Endothelial cell (in vitro differentiated cells): ENCODE measurements around the gene TMEM186. TPM values are rescaled to one million over a fixed set of nuclear protein-coding genes. Genes with fewer than 3 reads are reported as not detected.
"Not testable (repeated sequence)": the region's sequence is repeated elsewhere in the genome, so short reads cannot be mapped to it uniquely, and the experiment has no call there.

Experiments
- DNase-seq: peaks from one replicate; pipeline ENCODE4 v3.0.0; 2021; ENCODE audit warnings: low spot score
- H3K27ac Mint-ChIP-seq: one replicate; pipeline ENCODE4 v1.8.0; 2021; ENCODE audit warnings: mixed read lengths, inconsistent platforms; ENCODE audit not compliant: unreplicated experiment
- H3K27me3 Mint-ChIP-seq: one replicate; pipeline ENCODE4 v1.8.0; 2021; ENCODE audit warnings: mild to moderate bottlenecking, moderate library complexity, mixed read lengths, inconsistent platforms; ENCODE audit not compliant: unreplicated experiment
- H3K36me3 Mint-ChIP-seq: one replicate; pipeline ENCODE4 v1.8.0; 2021; ENCODE audit warnings: mild to moderate bottlenecking, low read depth, mixed read lengths, inconsistent platforms; ENCODE audit not compliant: unreplicated experiment
- H3K4me1 Mint-ChIP-seq: one replicate; pipeline ENCODE4 v1.8.0; 2021; ENCODE audit warnings: mild to moderate bottlenecking, mixed read lengths, inconsistent platforms; ENCODE audit not compliant: unreplicated experiment
- H3K4me3 Mint-ChIP-seq: one replicate; pipeline ENCODE4 v1.8.0; 2021; ENCODE audit warnings: mild to moderate bottlenecking, mixed read lengths, inconsistent platforms; ENCODE audit not compliant: unreplicated experiment
- H3K9me3 Mint-ChIP-seq: one replicate; pipeline ENCODE4 v1.8.0; 2021; ENCODE audit warnings: mixed read lengths, inconsistent platforms; ENCODE audit not compliant: unreplicated experiment
- long read RNA-seq: library from polyadenylated mRNA; unstranded; transcript quantifications from one replicate; pipeline ENCODE4 v2.0.0, GENCODE V29; 2020; ENCODE audit not compliant: unreplicated experiment
- total RNA-seq: library from RNA; stranded (reverse); fragmentation: NEBNext Ultra II Directional; extraction: Animal tissue kit (Norgen Biotek cat#: 25700); gene quantifications from one replicate; pipeline ENCODE4 v1.2.1, GENCODE V29; 2021; ENCODE audit not compliant: unreplicated experiment
- TF ChIP-seq, protein P1 (sequence below): fragments of 200-600 bp; sonication (generic); IDR thresholded peaks from one replicate; pipeline ENCODE4 v1.5.0; 2021; ENCODE audit warnings: antibody characterized with exemption; ENCODE audit not compliant: unreplicated experiment

TMEM186 gene, protein sequence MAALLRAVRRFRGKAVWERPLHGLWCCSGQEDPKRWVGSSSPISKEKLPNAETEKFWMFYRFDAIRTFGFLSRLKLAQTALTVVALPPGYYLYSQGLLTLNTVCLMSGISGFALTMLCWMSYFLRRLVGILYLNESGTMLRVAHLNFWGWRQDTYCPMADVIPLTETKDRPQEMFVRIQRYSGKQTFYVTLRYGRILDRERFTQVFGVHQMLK
- total RNA-seq = 8.1 TPM
- long read RNA-seq, partial matches to known transcripts = 0 of 6 reads
- long read RNA-seq, other reads (novel, unspliced or antisense) = 2 of 6 reads

DNA sequence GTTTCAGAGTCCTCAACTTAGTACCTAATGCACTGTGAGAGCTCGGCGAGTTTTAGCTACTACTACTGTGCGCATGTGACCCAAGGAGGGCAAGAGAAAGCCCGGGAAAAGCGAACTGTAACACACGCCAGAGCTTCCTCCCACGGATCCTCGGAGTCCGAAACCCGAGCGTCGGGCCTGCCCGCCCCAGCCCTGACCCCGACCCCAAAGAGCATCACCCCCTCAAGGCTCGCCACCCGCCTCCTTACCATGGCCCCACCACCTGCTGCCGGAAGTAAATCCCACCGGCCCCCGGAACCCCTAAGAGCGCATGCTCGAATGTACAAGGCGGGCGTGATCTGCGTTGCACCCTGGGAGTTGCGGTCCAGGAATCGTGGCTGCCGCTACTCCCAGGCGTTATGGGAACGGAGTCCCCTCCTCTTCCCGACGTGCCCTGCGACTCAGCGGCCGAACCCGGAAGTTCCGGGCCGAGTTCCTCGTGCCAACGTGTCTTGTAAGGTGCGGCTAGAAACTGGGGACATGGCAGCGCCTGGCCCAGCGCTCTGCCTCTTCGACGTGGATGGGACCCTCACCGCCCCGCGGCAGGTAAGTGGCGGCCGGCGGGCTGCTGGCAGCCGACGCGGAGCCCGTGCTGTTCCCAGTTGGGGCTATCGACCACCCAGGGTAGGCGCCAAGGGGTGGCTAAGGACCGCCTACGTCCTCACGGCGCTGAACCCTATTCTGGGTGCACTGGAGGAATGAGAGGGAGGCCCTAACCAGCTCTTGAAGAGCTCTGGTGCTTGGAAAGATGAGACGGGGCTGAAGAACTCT is at the start of gene TMEM186, which contains the start of gene PMM2:
TSS of gene TMEM186 (minus strand) at position 276 of the 810 bp plus-strand sequence. CDS start at position 251, 25 bp downstream.
TSS of gene PMM2 (plus strand) at position 476 of the 810 bp plus-strand sequence. CDS start at position 520, 44 bp downstream.
- H3K4me1 Mint-ChIP-seq = peaks cover 19% of the 10 kb centered on the region
- TF ChIP-seq, protein P1, sequence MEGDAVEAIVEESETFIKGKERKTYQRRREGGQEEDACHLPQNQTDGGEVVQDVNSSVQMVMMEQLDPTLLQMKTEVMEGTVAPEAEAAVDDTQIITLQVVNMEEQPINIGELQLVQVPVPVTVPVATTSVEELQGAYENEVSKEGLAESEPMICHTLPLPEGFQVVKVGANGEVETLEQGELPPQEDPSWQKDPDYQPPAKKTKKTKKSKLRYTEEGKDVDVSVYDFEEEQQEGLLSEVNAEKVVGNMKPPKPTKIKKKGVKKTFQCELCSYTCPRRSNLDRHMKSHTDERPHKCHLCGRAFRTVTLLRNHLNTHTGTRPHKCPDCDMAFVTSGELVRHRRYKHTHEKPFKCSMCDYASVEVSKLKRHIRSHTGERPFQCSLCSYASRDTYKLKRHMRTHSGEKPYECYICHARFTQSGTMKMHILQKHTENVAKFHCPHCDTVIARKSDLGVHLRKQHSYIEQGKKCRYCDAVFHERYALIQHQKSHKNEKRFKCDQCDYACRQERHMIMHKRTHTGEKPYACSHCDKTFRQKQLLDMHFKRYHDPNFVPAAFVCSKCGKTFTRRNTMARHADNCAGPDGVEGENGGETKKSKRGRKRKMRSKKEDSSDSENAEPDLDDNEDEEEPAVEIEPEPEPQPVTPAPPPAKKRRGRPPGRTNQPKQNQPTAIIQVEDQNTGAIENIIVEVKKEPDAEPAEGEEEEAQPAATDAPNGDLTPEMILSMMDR = no peak
- H3K36me3 Mint-ChIP-seq = no peaks in the 10 kb centered on the region
- H3K27ac Mint-ChIP-seq = peak within 1 kb of the TSS; percentile 92
- H3K27me3 Mint-ChIP-seq = peaks cover 2% of the 10 kb centered on the region
- no peaks in the 10 kb centered on the region for H3K9me3 Mint-ChIP-seq
- peak within 1 kb of the TSS; percentile 97 for H3K4me3 Mint-ChIP-seq
- DNase-seq = peak; percentile 88

DNA sequence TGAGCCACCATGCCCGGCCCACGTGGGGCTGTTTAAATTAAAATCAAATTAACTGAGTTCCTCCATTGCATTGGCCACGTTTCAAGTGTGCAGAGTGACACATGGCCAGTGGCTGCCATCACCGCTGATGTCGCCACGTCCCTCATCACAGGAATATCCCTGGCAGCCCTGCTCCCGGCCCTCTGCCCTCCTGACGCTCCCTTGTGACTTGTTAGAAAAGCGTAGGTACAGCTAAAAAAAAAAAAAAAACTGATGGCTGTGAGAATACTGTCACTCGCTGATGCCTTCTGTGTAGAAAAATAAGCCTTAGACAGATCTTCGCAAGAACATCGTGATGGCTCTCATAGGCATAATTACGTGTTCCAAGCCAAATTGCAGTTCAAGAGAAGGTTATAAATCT is 49.7 kb upstream of the TMEM186 start:
- Mint-ChIP-seq H3K4me1 (peaks cover 15% of the 10 kb centered on the region), H3K36me3 (peaks cover 18% of the 10 kb centered on the region), H3K4me3 (no peak overlapping the region), H3K9me3 (no peaks in the 10 kb centered on the region), H3K27ac (no peak overlapping the region), H3K27me3 (peaks cover 18% of the 10 kb centered on the region)
- TF ChIP-seq, protein P1 = no peak
- no peak for DNase-seq

DNA sequence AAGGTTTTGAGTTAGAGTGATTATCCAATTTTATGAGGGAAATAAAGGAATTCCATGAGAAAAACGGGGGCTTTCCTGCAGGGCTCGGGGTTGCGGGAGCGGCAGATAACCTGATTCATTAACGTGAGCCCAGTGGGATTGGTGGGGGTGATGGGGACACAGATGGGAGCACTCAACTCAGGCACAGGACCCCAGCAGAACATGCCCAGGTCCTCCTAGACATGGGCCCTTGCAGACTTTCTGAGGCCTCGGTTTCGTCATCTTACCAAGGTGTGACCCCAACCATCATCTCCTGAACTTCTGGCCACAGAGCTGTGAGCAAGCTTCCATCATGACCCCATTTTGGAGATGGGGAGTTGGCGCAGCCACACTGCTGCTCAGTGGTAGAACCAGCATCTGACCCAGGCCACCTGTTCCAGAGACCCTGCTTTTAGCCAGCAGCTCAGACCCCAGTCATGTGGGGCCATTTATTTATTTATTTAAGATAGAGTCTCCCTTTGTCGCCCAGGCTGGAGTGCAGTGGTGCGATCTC is 49.0 kb upstream of the TMEM186 start:
- Mint-ChIP-seq H3K27ac (no peak overlapping the region), H3K4me1 (peaks cover 14% of the 10 kb centered on the region), H3K4me3 (no peak overlapping the region), H3K9me3 (no peaks in the 10 kb centered on the region), H3K36me3 (peaks cover 16% of the 10 kb centered on the region), H3K27me3 (peaks cover 16% of the 10 kb centered on the region)
- TF ChIP-seq, protein P1 = no peak
- no peak for DNase-seq

DNA sequence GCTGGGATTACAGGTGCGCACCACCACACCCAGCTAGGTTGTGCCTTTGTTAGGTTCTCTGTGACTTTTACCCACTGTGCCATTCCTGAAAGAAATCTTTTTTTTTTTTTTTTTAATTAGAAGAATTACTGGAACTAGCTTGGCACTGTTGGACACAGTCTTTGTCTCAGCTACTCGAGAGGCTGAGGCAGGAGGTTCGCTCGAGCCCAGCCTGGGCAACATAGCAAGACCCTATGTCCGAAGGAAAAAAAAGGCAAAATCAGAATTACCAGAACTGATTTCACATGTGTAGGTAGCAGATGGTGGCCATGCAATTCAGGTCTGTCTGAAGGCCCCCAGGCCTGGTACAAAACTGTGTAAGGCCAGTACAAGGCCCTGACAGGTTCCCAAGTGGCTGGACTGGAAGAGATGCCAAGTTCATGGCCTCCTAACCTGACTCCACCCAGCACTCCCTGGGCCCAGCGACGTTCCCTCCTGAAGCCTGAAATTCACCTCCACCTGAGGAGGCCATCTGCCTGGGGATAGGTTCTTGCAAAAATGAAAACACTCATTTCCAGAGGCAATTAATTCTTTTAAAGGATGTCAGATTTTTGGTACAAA is 48.4 kb upstream of the TMEM186 start:
- DNase-seq = no peak
- peaks cover 15% of the 10 kb centered on the region for H3K27me3 Mint-ChIP-seq
- no peaks in the 10 kb centered on the region for H3K9me3 Mint-ChIP-seq
- TF ChIP-seq, protein P1 = no peak
- H3K4me1 Mint-ChIP-seq = peaks cover 10% of the 10 kb centered on the region
- H3K36me3 Mint-ChIP-seq = peaks cover 12% of the 10 kb centered on the region
- H3K4me3 Mint-ChIP-seq = no peak overlapping the region
- H3K27ac Mint-ChIP-seq = no peak overlapping the region

GRCh38 chr16:8843296-8843695 is 45.9 kb upstream of the TMEM186 start:
- not testable (repeated sequence) for H3K27ac Mint-ChIP-seq, H3K27me3 Mint-ChIP-seq, H3K36me3 Mint-ChIP-seq, H3K4me1 Mint-ChIP-seq, H3K4me3 Mint-ChIP-seq, DNase-seq, H3K9me3 Mint-ChIP-seq

GRCh38 chr16:8842016-8842415 is 44.6 kb upstream of the TMEM186 start:
- DNase-seq, H3K4me1 Mint-ChIP-seq, H3K4me3 Mint-ChIP-seq: not testable (repeated sequence)

DNA sequence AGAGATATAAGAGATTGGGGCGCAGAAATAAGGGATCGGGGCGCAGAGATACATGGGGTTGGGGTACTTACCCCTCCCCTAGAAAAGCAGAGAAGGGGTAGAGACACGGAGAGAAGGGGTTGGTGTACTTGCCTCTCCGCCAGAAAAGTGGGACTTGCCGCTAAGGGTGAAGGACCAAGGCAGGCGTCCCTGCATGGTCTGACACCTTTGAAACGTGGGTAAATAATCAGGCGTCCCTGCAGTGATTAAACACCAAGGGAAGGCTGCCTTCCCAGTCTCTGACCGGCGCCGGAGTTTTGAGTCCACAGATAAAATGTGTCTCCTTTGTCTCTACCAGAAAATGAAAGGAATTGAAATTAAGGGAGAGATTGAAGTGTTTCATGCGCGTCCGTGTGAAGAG is 40.2 kb upstream of the TMEM186 start:
- DNase-seq, H3K4me3 Mint-ChIP-seq, H3K9me3 Mint-ChIP-seq, H3K27ac Mint-ChIP-seq, H3K27me3 Mint-ChIP-seq, H3K36me3 Mint-ChIP-seq, H3K4me1 Mint-ChIP-seq: not testable (repeated sequence)

More at GRCh38 chr16:8842016-8842415, 44.6 kb upstream of the TMEM186 start:
- H3K36me3 Mint-ChIP-seq, H3K9me3 Mint-ChIP-seq, H3K27me3 Mint-ChIP-seq, H3K27ac Mint-ChIP-seq: not testable (repeated sequence)
